ENCODE measurements around the gene NOS3. TPM values are rescaled to one million over a fixed set of nuclear protein-coding genes. Genes with fewer than 3 reads are reported as not detected.
"Not testable (repeated sequence)": the region's sequence is repeated elsewhere in the genome, so short reads cannot be mapped to it uniquely, and the experiment has no call there.

NOS3 gene
- total RNA-seq, 1 donor from 2014 or later, result 0.15 TPM

DNA sequence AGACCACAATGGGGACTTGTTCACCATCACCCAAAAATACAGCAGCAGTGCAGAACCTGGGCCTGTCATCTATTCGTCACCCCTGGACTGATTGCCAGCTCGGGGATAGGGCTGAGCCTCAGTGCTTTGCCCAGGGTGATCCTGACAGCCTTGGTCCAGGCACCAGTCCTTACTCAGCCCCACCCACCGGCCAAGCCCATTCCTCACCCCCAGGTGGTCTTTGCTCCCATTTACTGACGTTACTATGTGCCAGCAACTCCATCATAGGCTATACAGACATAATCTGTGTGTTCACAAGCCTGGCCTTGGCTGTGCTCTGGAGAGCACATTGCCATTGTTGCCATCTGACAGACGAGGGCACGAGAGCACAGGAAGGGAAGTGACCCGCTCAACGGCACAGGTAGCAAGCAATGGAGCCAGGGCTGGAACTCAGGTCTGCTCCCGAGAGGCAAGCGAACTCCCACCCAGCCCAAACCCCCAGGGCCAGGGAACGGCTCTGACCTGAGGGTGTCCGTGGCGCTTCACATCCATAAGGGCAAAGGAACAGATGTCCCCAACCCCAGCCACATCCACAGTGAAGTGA is 26.6 kb downstream of the NOS3 start:
- no peak for DNase-seq (ENCODE audit: low read depth)

- DNase-seq (ENCODE audit: low read depth), result no peak
Measured at GRCh38 chr7:151017953-151018420, 27.2 kb downstream of the NOS3 start.

GRCh38 chr7:151018421-151019129 is 27.8 kb downstream of the NOS3 start:
- DNase-seq (ENCODE audit: low read depth), result no peak

DNA sequence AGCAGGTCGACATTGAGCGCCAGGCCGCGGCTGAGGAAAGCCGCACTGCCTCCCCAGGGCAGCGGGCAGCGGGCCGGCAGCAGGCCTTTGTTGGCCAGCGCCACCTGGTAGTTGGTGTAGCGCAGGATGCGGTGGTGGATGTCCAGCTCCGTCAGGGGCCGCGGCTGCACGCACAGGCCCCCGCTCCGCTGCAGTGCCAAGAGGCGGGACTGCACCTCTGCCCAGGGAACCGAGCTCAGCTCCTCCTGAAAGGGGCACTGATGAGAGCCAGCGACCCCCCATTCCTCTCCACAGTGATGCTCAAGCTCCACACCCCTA is 28.3 kb downstream of the NOS3 start:
- DNase-seq (ENCODE audit: low read depth), result no peak

DNA sequence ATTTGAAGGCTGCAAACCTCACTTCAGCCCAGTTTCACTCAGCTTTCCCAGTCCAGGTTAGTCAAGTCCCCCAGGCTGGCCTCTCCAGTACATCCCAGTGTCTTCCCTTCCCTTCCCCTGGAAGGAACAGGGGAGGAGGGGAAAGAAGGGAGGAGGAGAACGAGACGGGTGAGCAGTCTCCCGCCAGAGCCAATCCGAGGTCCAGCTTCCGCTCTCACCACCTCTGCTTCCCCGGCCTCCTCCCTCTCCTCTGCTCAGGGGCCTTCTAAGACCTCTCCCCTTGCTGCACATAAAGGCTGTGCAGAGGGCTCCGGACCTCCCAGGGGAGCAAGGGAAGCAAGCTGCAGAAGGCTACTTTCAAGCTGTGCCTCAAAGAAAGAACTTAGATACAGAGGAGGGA is 29.4 kb downstream of the NOS3 start:
- no peak for DNase-seq (ENCODE audit: low read depth)

- DNase-seq (ENCODE audit: low read depth), result no peak
Measured at GRCh38 chr7:151023232-151023631, 32.4 kb downstream of the NOS3 start.

DNA sequence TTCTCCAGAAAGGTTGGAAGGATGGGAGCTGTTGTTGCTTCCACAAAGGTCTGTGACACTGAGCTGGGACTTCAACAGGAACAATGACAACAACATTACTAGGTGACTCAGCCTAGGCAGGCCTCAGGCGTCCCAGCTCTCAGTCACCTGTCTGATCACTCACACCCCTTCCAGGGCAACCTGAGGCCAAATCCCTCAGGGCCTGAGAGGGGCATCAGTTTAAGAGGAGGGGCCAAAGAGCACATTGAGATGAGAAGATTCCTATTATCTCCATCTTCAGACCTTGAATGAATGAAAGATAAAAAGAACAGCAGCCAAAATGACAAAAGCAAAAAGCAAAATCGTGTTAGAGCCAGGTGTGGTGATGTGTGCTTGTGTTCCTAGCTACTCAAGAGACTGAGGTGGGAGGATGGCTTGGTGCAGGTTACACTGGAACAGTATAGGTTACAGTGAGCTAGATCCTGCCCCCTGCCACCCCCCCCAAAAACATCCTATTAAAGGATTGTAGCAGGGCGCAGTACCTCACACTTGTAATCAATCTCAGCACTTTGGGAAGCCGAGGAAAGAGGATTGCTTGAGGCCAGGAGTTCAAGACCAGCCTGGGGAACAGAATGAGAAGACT is 33.7 kb downstream of the NOS3 start, which contains the start of gene ATG9B:
TSS of gene ATG9B (minus strand) at position 60 of the 622 bp plus-strand sequence. CDS start 71 bp downstream, outside the sequence.
- DNase-seq (ENCODE audit: low read depth), result peak; percentile 27

DNA sequence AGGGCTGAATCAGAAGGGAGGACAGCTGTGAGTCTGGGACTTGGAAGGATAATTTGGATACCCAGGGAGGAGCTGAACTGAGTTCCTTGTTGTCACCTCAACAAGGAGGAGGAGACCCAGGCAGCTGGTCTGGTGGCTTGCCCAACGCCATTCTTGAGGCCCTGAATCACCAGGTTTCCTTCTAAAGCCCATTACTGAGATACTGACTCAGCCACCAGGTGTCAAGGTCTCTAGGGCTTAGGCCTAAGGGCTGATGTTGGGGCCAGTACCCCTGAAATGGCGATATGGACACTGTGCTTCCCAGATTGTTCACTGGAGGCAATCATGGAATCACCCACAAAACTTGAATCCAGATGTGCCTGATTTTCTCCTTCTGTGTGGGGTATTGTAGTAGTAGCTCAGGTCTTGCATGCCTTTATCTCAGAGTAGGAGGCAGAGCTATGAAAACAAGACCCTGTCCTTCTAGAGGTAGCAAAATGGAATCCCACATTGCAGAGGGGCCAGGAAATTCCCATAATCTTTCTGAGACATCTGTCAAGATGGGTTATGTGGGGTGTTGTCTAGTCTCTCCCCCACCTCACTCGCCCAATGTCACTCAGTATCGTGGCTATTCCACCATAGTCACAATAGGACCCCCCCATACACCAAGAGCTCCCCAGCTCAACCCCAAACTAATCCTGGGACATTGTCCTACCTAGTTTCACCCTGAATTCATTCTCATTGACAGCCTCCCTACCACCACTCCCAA is 35.3 kb downstream of the NOS3 start:
- DNase-seq (ENCODE audit: low read depth), result peak; percentile 41

DNA sequence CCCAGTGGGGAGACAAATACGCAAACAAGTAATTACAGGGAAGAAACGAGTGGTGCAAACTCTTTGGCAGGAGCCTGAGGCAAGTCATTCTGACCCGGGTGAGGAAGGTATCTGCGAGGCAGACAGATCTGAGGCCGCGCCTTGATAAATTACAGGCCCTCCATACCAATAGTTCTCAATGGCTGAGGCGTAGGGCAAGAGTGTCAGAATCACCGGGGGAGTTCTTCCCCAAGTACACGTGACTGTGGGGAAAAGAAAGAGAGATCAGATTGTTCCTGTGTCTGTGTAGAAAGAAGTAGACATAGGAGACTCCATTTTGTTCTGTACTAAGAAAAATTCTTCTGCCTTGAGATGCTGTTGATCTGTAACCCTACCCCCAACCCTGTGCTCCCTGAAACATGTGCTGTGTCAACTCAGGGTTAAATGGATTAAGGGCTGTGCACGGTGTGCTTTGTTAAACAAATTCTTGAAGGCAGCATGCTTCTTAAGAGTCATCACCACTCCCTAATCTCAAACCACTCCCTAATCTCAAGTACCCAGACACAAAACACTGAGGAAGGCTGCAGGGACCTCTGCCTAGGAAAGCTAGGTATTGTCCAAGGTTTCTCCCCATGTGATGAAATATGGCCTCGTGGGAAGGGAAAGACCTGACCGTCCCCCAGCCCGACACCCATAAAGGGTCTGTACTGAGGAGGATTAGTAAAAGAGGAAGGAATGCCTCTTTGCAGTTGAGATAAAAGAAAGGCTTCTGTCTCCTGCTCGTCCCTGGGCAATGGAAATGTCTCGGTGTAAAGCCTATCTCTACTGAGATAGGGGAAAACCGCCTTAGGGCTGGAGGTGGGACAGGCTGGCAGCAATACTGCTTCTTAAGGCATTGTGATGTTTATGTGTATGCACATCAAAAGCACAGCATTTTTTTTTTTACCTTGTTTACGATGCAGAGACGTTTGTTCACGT is 36.2 kb downstream of the NOS3 start:
- DNase-seq (ENCODE audit: low read depth), result not testable (repeated sequence)

DNA sequence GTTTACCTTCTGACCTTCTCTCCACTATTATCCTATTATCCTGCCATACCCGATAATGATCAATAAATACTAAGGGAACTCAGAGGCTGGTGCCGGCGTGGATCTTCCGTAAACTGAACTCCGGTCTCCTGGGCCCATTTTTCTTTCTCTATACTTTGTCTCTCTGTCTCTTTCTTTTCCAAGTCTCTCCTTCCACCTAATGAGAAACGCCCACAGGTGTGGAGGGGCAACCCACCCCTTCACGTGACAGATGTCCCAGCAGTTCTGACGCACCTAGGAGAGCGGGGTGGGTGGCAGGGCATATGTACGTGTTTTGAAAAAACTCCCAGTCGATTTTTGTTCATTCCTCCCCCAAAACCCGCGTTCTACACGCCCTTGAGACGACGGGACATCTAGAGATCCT is 36.9 kb downstream of the NOS3 start:
- DNase-seq (ENCODE audit: low read depth), result not testable (repeated sequence)

- peak; percentile 98 for DNase-seq (ENCODE audit: low read depth)
Measured at GRCh38 chr7:151028131-151028947, 37.5 kb downstream of the NOS3 start, which contains the start of gene ABCB8. Gene ABCB8 (plus strand): TSS chr7:151028450. CDS start chr7:151028516, 66 bp downstream.

GRCh38 chr7:151028948-151029501 is 38.2 kb downstream of the NOS3 start:
- DNase-seq (ENCODE audit: low read depth), result no peak

DNA sequence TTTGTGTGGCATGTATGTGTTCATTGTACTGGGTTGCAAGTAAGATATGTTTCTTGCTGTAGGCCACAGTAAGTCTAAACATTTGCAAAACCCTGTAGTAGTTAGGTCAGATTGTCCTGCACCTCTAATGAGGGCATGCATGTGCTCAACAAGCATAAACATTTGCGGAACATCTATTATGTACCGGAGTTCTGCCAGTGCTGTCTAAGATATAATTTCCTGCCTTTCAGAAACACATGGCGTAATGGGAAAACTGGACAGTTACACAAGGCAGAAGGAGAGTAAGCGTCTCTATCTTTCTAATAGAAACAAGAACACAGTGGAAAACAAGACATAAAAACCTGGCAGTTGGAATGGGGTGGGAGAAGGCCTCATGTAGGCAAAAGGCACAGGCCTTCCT is 40.2 kb downstream of the NOS3 start:
- no peak for DNase-seq (ENCODE audit: low read depth)

DNA sequence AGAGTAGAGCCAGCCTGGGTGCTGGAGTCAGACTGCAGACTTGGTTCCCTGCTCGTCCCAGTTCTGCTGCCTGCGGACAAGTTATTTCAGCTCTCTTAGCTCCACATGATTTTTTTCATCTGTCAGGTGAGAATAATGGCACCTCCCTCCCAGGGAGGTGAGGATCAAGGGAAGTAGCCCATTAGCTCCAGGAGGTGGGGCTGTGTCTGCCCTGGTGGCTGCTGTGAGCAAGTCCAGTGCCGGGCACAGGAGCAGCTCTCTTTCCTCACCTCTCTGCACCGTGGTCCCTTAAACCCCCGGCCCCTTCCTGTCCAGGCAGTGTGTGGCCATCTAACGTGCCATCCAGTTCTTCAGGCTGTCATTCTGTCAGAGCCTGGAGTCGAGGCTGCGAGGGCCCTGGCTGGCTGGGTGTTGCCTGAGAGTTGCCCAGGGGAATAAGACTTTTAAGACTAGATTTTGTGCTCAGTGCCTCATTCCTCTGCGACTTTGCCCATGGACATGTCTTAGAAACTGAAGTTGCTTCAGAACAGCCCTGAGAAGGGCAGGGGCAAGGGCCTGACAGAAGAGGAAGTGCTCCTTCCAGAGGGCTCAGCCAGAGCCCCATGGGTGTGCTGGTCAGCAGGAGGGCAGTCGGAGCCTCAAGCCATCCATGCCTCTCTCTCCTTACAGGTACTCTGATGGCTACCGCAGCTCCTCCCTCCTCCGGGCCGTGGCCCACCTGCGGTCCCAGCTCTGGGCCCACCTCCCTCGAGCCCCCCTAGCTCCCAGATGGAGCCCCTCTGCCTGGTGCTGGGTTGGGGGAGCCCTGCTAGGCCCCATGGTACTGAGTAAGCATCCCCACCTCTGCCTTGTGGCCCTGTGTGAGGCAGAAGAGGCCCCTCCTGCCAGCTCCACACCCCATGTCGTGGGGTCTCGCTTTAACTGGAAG is 42.4 kb downstream of the NOS3 start:
- DNase-seq (ENCODE audit: low read depth), result no peak

DNA sequence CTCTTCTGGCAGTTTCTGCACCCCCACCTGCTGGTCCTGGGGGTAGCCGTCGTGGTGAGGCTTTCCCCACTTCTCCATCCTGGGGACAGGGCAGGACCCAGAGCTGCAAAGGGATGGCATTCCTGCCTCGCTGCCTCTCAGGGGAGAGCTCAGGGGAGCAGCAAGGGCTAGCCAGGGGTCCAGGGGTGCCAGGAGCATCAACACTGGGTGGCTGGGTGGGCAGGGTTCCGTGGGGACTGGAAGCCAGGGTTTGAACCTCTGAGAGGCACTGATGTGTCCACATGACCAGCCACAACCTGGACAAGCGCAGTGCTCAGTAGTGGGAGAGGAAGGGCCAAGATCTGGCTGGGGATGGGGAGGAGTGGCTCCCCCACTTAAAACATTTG is 43.0 kb downstream of the NOS3 start:
- no peak for DNase-seq (ENCODE audit: low read depth)

GRCh38 chr7:151034312-151035025 is 43.7 kb downstream of the NOS3 start:
- no peak for DNase-seq (ENCODE audit: low read depth)

DNA sequence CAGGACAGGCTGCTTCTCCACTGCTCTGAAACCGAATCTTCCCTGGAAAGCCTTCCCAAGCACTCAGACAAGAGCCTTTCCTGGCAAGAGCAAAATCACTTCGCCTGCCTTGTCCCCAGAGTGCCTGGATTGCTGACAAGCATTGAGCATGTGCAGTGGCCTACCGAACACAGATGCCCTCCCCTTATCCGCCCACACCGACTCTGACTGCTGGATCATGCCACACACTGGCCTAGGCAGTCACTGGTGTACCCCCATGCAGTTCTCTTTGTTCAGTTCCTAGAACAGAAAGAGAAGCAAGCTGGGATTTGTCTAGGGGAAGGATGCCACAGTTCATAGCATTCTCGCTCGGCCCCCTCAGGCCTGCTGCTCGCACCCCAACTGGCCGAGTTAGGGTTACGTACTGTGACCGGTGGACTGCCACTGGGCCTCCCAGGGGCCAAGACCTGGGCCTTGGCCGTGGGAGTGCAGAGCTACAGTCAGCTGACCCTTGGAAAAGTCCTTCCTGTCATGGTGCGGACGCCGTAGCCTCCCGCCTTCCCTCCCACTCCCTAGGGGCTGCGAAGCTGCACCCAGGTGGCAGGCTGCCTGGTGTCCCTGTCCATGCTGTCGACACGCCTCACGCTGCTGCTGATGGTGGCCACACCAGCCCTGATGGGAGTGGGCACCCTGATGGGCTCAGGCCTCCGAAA is 44.4 kb downstream of the NOS3 start:
- no peak for DNase-seq (ENCODE audit: low read depth)

DNA sequence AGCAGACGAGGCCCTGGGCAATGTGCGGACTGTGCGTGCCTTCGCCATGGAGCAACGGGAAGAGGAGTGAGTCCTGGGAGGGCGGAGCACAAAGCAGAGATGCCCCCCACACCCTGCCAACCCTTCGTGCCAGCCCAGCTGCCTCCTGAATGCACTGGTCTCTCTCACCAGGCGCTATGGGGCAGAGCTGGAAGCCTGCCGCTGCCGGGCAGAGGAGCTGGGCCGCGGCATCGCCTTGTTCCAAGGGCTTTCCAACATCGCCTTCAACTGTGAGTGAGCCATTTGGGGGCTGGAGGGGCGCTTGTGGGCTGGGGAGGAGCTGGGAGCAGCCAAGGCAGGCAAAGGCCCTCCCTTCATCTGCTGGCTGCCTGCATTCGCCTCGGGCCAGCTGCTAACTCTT is 45.1 kb downstream of the NOS3 start:
- no peak for DNase-seq (ENCODE audit: low read depth)
